GM12878 (cell line): Measurements from ENCODE around the gene PTPRD.

Experiments
- ATF2 ChIP-seq: IDR thresholded peaks from 2 replicates; pipeline ENCODE4 v1.6.1; 2012; ENCODE audit warnings: low read length, inconsistent platforms
- DPF2 ChIP-seq: fragments of 450-650 bp; IDR thresholded peaks from 2 replicates; pipeline ENCODE4 v1.6.1; 2017; ENCODE audit warnings: mild to moderate bottlenecking
- IRF3 ChIP-seq: fragments of 450-650 bp; IDR thresholded peaks from 2 replicates; pipeline ENCODE4 v1.6.1; 2014; ENCODE audit warnings: mild to moderate bottlenecking
- MYC ChIP-seq: IDR thresholded peaks from 2 replicates; pipeline ENCODE4 v1.6.1; 2011; ENCODE audit warnings: mild to moderate bottlenecking, low read length, moderate library complexity, inconsistent platforms; ENCODE audit not compliant: insufficient read depth, insufficient replicate concordance, insufficient read length, severe bottlenecking
- YY1 ChIP-seq: IDR thresholded peaks from 2 replicates; pipeline ENCODE4 v1.6.1; 2011; ENCODE audit warnings: low read depth, mild to moderate bottlenecking, low read length
- TF ChIP-seq, protein P1 (sequence below), 3 experiments: IDR thresholded peaks in 2 of 3; conservative IDR thresholded peaks in 1 of 3; 2 replicates each; pipeline ENCODE4 v1.5.1; 2011; ENCODE audit warnings: low read depth in 3 of 3, low read length in 3 of 3, mild to moderate bottlenecking in 3 of 3, control low read depth in 2 of 3, moderate library complexity in 2 of 3, inconsistent platforms in 1 of 3, mixed read lengths in 1 of 3; ENCODE audit not compliant: control insufficient read depth in 2 of 3, insufficient read depth in 1 of 3; ENCODE audit errors: extremely low read depth in 1 of 3
- TF ChIP-seq, protein P2 (sequence below): fragments of 450-650 bp; formaldehyde crosslinking; IDR thresholded peaks from 2 replicates; pipeline ENCODE4 v1.5.0; 2022; ENCODE audit warnings: mild to moderate bottlenecking, missing genetic modification characterization

DNA sequence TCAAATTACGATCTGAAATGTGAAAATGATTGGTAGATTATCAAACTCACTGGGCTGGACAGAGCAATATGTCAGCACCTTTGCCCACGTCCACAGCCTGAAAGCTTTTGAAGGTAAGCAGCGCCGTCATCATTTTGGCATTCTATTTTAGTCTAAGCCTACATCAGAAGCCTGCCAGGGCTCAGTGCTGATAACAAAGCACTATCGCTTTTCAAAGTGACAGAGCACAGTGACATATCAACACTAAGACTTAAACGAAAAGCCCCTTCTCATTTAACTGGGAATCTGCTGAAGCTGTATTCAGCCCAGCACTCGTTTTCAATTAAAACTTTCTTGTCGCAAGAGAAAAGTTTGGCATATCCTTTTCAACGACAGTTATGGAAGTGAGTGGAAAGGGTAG lies 1076.3 kb downstream of the PTPRD start:
- TF ChIP-seq, protein P1, sequence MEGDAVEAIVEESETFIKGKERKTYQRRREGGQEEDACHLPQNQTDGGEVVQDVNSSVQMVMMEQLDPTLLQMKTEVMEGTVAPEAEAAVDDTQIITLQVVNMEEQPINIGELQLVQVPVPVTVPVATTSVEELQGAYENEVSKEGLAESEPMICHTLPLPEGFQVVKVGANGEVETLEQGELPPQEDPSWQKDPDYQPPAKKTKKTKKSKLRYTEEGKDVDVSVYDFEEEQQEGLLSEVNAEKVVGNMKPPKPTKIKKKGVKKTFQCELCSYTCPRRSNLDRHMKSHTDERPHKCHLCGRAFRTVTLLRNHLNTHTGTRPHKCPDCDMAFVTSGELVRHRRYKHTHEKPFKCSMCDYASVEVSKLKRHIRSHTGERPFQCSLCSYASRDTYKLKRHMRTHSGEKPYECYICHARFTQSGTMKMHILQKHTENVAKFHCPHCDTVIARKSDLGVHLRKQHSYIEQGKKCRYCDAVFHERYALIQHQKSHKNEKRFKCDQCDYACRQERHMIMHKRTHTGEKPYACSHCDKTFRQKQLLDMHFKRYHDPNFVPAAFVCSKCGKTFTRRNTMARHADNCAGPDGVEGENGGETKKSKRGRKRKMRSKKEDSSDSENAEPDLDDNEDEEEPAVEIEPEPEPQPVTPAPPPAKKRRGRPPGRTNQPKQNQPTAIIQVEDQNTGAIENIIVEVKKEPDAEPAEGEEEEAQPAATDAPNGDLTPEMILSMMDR (IDR thresholded peaks at IDR 0.05 in 2 of 3, conservative IDR thresholded peaks at IDR 0.05 in 1 of 3; ENCODE audit: control insufficient read depth in 2 of 3, extremely low read depth in 1 of 3, insufficient read depth in 1 of 3, low read depth in 3 of 3, low read length in 3 of 3), result no peak
- TF ChIP-seq, protein P2, sequence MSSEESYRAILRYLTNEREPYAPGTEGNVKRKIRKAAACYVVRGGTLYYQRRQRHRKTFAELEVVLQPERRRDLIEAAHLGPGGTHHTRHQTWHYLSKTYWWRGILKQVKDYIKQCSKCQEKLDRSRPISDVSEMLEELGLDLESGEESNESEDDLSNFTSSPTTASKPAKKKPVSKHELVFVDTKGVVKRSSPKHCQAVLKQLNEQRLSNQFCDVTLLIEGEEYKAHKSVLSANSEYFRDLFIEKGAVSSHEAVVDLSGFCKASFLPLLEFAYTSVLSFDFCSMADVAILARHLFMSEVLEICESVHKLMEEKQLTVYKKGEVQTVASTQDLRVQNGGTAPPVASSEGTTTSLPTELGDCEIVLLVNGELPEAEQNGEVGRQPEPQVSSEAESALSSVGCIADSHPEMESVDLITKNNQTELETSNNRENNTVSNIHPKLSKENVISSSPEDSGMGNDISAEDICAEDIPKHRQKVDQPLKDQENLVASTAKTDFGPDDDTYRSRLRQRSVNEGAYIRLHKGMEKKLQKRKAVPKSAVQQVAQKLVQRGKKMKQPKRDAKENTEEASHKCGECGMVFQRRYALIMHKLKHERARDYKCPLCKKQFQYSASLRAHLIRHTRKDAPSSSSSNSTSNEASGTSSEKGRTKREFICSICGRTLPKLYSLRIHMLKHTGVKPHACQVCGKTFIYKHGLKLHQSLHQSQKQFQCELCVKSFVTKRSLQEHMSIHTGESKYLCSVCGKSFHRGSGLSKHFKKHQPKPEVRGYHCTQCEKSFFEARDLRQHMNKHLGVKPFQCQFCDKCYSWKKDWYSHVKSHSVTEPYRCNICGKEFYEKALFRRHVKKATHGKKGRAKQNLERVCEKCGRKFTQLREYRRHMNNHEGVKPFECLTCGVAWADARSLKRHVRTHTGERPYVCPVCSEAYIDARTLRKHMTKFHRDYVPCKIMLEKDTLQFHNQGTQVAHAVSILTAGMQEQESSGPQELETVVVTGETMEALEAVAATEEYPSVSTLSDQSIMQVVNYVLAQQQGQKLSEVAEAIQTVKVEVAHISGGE, result no peak
- no peak for TF ChIP-seq IRF3
- TF ChIP-seq DPF2, result no peak
- TF ChIP-seq MYC, result no peak
- TF ChIP-seq YY1, result no peak
- TF ChIP-seq ATF2, result no peak
